Measurements from ENCODE around the gene COA4.
"Not testable (repeated sequence)": the region's sequence is repeated elsewhere in the genome, so short reads cannot be mapped to it uniquely, and the experiment has no call there.

COA4 gene
- total RNA-seq = 26.4 to 28.0 reads per million in 2 donors

DNA sequence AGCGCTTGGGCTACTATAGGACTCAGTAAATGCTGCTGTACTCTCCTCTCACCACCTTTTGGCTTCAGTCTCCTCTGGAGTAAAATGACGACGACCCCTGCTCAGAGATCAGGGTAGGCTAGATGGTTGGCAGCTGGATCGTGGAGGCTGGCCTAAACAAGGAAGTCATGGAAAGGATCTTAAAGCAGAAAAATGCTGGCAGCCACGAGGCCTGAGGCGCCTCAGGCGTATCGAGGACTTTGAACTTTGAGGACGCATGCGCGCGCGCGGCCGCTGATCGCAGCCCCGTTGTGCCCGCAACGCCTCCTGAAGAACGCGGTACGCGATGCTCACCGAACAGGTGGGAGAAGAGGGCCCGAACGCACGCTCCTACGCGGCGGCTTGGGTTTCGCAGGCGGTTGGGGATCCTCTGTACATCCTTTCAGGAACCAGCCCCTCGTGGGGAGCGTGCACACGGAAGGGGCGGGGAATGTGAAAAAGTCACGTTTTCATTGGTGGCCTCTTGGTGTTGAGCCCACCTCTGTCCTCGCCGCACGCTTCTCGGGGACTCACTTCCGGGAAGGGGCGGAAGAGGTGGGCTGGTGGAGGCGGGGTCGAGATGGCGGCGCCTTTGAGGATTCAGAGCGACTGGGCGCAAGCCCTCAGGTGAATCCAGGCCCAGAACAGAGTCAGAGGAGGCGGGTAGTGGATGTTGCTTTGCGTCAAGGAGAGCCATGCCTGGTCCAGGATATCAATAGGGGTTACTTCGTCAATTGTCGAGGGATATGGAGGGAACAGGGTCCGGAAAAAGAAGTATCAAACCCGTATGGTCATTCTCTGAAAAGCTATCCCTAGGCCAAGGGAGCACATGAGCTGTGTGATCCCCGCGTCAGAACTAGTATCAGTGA is at the start of gene COA4, which contains the start of gene PAAF1:
COA4 (minus strand) TSS at position 423 of the 887 bp plus-strand sequence. CDS start 3,468 bp downstream, outside the sequence.
PAAF1 (plus strand) TSS at position 576 of the 887 bp plus-strand sequence; CDS start at position 599, 23 bp downstream.
- DNase-seq = peak; percentile 85

DNA sequence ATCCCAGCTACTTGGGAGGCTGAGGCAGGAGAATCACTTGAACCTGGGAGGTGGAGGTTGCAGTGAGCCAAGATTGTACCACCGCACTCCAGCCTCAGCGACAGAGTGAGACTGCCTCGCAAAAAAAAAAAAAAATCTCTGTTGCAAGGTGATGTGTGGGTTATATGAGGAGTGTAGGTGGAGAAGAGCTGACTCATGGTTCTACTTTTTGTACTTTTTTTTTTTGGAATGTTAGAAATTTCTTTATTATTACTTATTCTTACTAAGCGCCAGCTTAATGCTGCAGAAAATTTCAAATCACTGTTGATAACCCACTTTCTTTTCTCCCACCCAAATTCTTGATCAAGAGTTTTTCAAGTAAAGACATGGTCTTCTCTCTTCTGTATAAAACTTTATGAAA is 44.5 kb upstream of the COA4 start:
- no peak for DNase-seq

DNA sequence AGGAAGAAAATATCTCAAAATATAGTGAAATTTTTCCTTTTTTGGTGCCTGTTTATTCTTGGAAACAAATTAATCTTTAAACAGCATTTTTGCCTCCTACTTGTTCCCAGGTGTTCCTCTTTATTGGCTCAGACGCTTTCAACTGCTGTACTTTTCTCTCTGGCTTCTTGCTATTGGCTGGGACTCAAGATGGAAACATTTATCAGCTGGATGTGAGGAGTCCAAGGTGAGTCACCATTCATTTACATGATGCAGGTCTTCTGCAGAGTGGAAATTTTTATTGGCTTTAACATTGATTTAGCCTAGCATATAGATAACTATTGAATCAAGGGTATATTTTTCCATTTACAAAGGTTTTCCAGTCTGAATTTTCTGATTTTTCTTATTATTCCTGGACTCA is 39.8 kb upstream of the COA4 start:
- DNase-seq = no peak

DNA sequence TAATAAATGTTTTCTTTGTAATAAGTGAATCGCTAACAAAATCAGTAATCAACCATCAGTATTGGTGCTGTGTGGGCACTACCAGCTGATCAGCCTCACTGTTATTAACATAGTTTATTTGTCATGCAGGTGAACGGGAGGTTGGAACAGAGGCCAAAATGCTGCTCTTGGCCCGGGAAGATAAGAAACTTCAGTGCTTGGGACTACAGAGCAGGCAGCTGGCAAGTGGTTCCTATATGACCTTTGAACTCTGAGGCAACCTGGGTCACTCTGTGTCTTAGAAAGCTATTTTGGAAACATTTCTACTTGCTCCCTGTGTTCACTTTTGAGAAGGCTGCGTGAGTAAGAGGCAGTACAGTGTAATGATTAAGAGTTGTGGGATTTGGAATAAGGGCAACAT is 37.6 kb upstream of the COA4 start:
- no peak for DNase-seq

DNA sequence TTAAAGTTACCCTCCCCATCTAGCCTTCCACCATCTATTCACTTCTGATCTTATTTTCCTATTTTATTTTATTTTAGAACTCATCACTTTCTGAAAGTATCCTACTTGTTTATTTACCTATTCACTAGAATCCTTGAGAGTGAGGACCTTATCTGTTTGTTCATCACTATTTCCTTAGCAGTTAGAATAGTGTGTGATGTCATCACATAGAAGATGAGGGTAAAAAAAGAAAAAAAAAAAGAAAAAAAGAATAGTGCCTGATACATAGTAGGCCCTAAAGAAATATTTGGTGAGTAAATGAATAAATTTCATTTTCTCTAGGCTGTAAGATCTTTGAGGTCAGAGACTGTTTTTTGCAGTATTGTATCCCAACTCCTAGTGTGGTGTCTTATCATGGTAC is 36.8 kb upstream of the COA4 start:
- DNase-seq = no peak

DNA sequence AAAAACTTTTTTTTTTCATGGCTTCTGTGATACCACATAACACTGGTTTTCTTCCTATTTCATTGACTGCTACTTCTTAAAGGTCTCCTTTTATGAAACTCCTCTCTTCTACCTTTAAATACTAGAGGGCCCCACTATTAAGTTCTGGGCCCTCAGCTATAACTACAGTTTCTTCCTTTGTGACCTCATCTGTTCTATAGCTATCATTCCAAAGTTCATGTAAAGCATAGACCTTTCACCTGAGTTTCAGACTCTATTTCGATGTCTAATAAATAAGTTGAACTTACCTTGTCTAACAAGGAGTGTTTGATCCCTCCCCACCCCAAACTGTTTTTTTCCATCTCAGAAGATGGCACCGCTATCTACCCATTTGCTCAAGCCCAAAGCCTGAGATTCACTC is 35.4 kb upstream of the COA4 start:
- DNase-seq = no peak

DNA sequence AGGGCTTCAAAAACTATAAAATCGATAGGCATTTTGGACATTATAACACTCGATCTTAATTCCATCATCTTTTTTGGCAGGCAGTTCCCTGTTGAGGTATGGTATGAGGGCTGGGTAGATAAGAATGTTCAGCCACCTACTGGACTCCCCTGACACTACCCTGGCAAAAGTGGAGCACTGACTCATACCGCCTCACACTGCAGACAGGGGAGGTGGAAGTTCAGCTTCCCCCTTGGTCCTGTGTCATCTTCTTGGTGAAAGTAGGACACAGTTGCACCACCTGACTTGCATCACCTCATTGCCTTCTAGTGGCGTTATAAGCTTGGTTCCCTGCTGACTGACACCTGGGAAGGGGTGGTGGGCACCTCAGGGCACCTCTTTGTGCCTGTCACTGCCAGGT is 30.5 kb upstream of the COA4 start:
- no peak for DNase-seq

DNA sequence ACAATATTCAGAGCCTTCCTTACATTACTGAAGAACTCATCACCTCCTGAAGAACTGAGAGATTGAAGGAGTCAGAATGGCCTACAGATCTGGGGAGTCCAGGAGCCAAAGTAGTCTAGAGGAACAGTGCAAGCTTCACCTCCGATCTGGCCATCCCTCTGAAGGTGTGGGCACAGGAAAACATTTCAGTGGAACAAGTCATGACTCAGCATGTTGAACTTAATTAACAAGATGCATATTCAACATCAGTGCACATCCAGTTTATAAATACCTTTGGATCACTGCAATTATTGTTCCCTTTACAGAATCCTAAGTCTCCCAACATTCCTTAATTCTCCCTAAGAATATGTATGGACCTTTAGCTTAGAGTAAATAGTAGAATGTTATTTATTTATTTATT is 25.7 kb upstream of the COA4 start:
- no peak for DNase-seq

DNA sequence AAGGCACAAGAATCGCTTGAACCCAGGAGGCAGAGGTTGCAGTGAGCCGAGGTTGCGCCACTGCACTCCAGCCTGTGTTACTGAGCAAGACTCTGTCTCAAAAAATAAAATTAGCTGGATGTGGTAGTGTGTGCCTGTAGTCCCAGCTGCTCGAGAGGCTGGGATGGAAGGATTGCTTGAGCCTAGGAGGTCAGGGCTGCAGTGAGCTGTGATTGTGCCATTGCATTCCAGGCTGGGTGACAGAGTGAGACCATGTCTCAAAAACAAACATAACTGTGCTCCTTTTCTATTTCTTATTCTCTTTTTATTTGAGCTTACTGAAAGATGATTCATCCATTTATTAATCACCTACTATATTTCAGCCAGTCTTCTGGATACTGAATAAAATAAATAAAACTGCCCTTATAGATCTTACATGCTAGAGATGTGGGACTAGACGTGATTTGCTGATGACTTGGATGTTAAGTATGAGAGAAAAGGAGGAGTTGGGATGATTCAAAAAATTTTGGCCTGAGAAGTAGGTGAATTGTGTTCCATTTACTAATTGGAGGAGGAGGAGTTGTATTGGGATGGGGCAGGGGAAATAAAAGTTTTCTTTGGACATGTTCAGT is 18.2 kb upstream of the COA4 start:
- DNase-seq = no peak

DNA sequence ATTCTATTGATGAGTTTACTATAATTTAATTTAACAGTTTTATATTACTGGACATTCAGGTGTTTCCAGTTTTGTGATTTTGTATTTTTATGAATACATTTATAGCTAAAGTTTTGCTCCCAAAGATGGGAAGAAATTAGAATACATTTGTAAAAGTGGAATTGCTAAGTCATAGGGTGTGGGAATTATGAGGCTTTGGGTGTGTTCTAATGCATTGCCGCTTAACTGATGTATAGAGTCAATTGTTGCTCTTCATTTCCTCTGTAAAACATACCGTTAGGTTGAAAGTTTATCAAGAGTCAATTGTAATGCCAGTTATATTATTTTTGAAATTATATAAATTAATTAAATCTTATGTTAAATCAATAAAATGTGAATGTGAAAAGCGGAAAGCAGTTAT is 16.4 kb upstream of the COA4 start:
- no peak for DNase-seq

DNA sequence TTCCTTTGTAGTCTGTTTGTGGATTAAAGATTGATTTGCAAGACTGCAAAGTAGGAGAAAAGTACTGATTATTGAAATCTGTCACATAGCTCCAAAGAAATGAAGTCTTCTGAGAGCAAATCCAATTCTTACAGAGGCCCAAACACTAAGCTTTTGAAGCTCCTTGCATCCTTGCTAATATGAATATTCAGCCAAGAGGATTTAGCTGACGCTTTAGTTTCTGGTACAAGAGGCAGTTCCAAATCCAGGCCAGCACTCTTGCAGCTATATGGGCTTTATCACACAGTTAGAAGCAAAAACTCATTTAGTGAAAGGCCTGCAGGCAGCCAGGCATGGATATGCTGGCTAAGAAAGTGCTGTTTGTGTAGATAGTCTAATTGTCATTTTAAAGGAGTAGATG is 12.9 kb upstream of the COA4 start:
- DNase-seq = no peak

DNA sequence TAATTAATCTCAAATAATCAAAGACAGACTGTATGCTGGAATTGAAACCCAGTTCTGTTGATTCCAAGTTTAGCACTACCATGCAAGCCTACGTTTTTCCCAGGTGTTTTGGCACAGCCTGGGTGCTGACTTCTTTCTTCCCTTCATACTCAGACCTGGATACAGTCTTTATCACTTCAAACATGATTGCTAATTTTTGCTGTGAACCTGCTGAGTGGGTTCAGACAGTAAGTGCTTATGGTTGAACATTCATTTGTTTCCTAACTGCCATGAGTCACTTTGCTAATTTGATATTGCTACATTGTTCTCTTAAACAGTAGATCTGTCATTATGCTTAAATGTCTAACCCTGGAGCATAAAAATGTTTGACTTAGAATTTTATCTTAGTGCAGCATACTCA is 12.4 kb upstream of the COA4 start:
- no peak for DNase-seq

DNA sequence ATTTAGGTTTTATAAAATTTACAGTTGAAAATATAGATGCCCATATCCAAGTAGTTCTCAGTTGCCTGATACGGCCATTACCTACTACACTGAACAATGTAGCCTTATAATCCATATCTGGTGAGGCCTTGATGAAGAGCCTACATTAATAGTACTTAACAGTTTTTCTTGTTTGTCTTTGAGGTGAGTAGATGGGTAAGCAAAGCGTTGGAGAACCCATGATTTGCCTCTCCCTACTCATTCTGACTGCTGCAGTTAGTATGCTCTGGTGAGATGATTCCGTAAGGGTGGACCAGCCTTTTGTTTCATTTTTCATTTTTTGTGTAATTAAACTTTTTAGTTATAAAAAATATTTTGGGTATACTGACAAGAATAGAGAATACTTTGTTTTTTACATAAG is 11.6 kb upstream of the COA4 start:
- no peak for DNase-seq

DNA sequence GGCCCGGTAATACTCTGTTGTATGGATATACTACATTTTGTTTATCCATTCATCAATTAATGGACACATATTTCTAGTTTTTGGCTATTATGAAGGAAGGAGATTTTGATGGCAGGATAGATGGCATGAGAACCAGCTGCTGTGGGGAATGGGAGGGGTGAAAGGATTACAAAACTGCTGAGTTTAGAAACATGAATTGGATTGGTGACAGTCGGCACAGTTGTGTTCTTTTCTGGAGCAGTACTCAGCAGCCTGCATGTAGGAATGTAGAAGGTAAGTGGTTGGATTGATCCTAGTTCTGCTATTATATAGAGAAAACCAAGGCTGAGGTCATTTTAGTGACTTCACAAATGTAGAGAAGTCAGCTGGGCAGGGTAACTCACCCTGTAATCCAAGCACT is 7.2 kb upstream of the COA4 start:
- no peak for DNase-seq

DNA sequence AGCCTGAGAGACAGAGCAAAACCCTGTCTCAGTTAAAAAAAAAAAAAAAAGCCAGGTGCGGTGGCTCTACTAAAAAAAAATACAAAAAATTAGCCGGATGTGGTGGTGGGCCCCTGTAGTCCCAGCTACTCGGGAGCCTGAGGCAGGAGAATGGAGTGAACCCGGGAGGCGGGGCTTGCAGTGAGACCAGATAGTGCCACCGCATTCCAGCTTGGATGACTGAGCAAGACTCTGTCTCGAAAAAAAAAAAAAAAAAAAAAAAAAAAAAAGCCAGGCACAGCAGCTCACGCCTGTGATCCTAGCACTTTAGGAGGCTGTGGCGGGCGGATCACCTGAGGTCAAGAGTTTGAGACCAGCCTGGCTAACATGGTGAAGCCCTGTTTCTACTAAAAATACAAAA is 3.8 kb upstream of the COA4 start:
- DNase-seq = not testable (repeated sequence)

DNA sequence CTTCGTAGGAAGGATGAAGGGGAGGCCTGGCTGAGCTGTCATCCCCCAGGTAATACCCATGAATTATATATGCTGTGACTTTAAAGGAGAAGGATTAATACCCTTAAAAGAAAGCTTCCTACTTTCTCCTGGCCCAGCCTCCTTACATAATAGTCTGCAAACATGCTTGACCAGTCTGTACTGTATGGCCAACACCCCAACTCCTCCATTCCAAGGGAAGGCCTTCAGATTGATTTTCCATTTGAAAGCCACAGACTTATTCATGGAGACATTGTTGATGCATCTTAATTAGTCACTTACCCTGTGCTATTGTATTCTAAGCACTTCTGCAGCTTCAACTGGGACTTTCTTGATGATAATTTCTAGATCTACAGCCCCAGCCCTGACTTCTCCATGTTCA is 2.1 kb upstream of the COA4 start:
- DNase-seq = no peak

DNA sequence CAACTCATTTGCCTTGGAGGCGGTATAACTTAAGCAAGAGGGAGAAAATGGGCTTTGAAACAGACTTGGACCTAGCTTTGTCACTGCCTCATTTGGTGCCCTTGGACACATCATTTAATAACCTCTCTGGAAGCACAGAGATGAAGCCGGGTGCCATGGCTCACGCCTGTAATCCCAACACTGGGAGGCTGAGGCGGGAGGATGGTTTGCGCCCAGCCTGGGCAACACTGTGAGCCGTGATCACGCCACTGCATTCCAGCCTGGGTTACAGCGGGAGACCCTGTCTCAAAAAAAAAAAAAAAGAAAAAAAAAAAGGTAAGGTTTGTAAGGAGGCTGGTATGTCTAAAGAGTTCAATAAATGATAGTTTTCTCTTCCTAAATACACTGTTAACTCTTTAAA is 806 bp downstream of the COA4 start:
- no peak for DNase-seq

DNA sequence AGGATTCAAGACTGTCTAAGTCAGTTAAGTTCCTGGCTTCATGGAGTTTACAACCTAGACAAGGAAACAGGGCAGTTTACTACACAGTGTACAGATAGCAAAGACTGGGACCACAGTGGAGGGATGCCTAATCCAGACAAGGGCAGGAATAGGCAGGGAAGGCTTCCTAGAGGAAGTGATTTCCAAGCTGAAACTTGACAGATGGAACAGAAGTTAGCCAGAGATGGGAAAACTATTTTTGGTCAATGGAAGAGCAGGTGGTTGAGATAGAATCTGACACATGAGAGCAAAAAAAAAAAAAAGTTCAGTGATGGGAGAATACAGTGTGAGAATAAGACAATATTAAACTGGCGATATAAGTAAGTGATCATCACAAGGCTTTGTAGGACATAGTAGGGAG is 1.3 kb downstream of the COA4 start:
- DNase-seq = no peak

DNA sequence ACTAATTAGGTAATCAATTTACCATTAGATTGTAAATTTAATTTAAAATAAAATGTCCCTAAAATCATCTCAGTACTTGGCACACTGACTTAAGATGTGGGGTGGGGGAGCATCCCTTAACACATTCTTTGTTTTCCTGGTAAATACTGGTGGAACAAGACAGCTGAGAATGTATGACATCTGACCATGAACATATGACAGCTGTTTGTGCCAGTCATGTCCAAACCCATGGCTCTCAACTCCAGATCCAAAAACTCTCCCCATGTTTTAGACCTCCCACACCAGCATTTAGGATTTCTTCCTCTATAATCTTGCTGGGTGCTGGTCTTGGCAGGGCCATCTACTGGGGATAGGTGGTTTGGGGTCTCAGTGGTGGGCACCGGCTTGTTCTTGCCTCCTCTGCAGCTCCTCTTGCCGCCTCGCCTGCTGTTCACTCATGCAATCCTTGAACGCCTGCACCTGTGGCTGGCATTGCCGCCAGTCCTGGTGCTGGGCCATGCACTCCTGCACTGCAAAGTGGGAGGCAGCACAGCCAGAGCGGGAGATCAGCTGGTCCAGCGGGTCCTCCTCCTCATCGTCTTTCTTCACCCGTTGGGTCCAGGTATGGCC is 3.8 kb downstream of the COA4 start:
- no peak for DNase-seq

DNA sequence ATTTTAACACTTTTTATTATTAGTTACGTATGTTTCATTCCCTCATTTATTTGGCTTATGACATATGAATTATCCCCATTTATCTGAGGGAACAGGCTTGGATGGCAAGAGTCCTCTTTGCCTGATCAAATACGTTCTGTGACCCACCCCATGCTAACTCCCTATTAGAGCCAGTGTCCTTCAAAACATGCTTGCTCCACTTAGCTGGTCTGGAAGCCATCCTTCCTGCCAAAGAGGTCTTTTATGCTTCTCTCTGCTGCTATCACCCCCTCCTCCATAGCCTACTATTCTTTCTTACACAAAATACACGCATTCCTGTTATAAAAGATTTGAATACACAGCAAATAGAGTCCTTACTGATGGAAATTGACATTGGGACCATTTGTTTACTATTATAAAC is 6.4 kb downstream of the COA4 start:
- DNase-seq = no peak

DNA sequence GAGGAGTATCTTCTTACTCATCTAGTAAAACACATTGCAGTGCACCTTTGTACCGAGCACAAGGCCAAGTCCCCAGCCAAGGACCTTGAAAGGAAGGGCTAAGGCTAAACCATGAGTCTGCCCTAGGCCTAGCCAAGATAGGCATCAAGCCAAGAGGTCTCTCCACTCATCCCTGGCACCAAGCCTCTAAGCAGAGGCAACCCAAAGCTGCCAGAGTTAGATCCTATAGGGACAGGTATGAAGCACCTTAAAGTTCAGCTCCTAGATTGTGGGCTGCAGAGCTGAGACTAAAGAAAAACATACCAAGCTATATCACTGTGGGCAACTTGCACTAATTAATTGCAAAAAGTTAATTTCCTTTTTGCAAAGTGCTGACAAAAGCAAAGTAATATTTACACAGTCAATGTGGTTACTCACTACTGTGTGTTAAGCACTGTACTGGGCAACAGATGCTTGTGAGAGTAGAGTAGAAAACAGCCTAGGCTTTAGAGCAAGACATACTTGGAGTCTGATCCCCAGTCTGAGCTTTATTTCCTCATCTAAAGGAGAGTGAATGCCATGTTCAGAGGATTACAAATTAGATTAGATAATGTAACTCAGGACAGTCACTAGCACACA is 7.2 kb downstream of the COA4 start:
- DNase-seq = no peak

DNA sequence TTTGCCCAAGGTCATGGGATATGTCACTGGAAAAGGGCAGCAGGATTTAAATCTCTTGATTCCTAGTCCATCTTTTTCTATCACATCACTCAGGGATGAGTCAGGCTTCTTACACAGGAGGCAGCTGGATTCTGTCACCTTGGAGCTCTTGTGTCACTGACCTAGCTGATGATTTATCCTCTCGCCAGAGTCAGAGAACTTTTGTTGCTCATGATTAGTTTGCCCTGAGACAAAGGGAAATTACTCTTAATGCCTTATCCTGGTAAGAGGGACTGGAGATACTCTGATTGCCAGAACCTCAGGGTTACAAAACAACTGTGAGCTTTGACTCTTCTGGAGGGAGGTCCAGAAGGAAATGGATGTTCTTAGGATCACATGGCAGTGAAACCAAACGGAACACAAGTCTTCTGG is 10.1 kb downstream of the COA4 start:
- DNase-seq = no peak

DNA sequence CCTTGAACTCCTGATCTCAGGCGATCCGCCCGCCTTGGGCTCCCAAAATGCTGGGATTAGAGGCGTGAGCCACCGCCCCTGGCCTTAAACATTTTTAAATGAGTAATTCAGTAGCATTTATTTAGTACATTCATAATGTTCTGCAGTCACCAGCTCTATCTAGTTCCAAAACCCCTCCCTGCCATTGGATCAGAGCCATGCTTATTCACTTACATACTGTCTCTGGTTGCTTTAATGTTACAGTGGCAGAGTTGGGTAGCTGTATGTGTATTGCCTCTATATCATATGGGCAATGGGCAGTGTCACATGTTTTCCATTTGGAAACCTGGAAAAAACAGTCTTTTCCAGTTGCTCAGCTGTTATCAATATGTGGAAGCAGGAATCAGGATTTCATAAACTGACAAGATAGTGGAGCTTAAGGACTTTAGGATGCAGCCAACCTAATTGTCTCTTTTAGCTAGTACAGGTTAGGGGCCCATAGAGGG is 10.5 kb downstream of the COA4 start:
- no peak for DNase-seq
